22Rv1 (cell line): ENCODE results near the gene RCBTB1.
"Not testable (repeated sequence)": the region's sequence is repeated elsewhere in the genome, so short reads cannot be mapped to it uniquely, and the experiment has no call there.

Experiments used
- ZFX ChIP-seq: fragments of 450-650 bp; IDR thresholded peaks from 2 replicates; pipeline ENCODE4 v1.6.1; 2017; ENCODE audit warnings: antibody characterized with exemption, borderline replicate concordance
- TF ChIP-seq, protein P1 (sequence below): fragments of 450-650 bp; IDR thresholded peaks from 2 replicates; pipeline ENCODE4 v1.5.1; 2017; ENCODE audit warnings: mild to moderate bottlenecking

DNA sequence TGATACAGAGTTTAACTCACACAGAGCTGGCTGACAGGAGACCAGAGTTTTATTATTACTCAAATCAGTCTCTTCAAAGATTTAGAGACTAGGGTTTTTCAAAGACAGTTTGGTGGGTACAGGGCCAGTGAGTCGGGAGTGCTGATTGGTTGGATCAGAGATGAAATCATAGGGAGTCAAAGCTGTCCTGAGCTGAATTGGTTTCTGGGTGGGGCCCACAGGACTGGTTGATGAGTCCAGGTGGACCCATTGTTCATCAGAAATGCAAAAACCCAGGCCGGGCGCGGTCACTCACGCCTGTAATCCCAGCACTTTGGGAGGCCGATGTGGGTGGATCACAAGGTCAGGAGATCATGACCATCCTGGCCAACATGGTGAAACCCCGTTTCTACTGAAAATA, 17.3 kb upstream of the RCBTB1 start:
- TF ChIP-seq, protein P1, sequence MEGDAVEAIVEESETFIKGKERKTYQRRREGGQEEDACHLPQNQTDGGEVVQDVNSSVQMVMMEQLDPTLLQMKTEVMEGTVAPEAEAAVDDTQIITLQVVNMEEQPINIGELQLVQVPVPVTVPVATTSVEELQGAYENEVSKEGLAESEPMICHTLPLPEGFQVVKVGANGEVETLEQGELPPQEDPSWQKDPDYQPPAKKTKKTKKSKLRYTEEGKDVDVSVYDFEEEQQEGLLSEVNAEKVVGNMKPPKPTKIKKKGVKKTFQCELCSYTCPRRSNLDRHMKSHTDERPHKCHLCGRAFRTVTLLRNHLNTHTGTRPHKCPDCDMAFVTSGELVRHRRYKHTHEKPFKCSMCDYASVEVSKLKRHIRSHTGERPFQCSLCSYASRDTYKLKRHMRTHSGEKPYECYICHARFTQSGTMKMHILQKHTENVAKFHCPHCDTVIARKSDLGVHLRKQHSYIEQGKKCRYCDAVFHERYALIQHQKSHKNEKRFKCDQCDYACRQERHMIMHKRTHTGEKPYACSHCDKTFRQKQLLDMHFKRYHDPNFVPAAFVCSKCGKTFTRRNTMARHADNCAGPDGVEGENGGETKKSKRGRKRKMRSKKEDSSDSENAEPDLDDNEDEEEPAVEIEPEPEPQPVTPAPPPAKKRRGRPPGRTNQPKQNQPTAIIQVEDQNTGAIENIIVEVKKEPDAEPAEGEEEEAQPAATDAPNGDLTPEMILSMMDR, result not testable (repeated sequence)
- not testable (repeated sequence) for TF ChIP-seq ZFX
